Peyer's patch (tissue), 4 donors: ENCODE measurements around the gene CREBL2. TPM values are rescaled to one million over a fixed set of nuclear protein-coding genes. Genes with fewer than 3 reads are reported as not detected.
"Not testable (repeated sequence)": the region's sequence is repeated elsewhere in the genome, so short reads cannot be mapped to it uniquely, and the experiment has no call there.

Experiments
- DNase-seq, 3 donors: peaks; one replicate each; pipeline ENCODE4 v3.0.0-alpha.2; 2017 to 2019
- H3K27ac ChIP-seq, 4 donors: fragments of 200-600 bp; sonication (generic); one replicate each; pipeline ENCODE4 v1.5.1; 2016 to 2019
- H3K27me3 ChIP-seq, 2 donors: fragments of 200-600 bp; sonication (generic); one replicate each; pipeline ENCODE4 v1.5.1; 2019
- H3K36me3 ChIP-seq, 3 donors: fragments of 200-600 bp; sonication (generic); one replicate each; pipeline ENCODE4 v1.5.1; 2016 to 2019
- H3K4me1 ChIP-seq, 4 donors: fragments of 200-600 bp; sonication (generic); one replicate each; pipeline ENCODE4 v1.5.1; 2016 to 2019
- H3K4me3 ChIP-seq, 4 donors: fragments of 200-600 bp; sonication (generic); 1 replicate in 3 of 4; 2 replicates in 1 of 4; pipeline ENCODE4 v1.5.1; 2016 to 2019; ENCODE audit warnings: mild to moderate bottlenecking in 1 of 4
- H3K9me3 ChIP-seq, 4 donors: fragments of 200-600 bp; sonication (generic); one replicate each; pipeline ENCODE4 v1.5.1; 2016 to 2019; ENCODE audit warnings: mild to moderate bottlenecking in 1 of 4
- POLR2A ChIP-seq, 2 donors: fragments of 450-650 bp; IDR thresholded peaks; one replicate each; pipeline ENCODE4 v1.5.1; 2017; ENCODE audit warnings: antibody characterized with exemption in 2 of 2, mild to moderate bottlenecking in 2 of 2, moderate library complexity in 2 of 2
- total RNA-seq, 4 donors: library from RNA; depleted of rRNA; stranded (reverse); fragments of >200 nt; gene quantifications; one replicate each; pipeline ENCODE4 v1.1.0, GENCODE V29; 2016
- TF ChIP-seq, protein P1 (sequence below), 6 experiments: fragments of 450-650 bp in 4 of 6; fragments of 200-600 bp in 2 of 6; sonication (generic) in 1 of 6; IDR thresholded peaks; one replicate each; pipeline ENCODE4 v1.5.1; 2017 to 2019; ENCODE audit warnings: antibody characterized with exemption in 6 of 6, mild to moderate bottlenecking in 3 of 6, moderate library complexity in 1 of 6

The CREBL2 gene
- total RNA-seq, 4 donors from 2014 or later, result 23.1 to 33.0 (median 27.6) TPM

DNA sequence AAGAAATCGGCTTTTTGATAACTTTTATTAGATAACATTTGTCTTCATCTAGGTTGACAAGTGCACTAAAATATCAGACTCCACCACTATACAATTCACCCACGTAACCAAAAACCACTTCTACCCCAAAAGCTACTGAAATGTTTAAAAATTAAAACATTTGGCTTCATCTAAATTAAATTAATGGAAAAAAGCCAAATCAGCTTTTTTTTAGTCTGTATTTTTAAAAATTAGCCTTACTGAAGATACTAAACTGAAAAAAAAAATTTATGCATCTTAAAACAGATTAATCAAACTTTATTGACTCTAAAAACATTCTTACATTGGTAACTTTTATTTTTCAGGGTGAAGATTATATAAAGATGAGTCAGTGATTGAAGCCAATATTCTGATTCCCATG is 30.0 kb downstream of the CREBL2 start:
- no peak for DNase-seq
- Histone ChIP-seq H3K27me3 (no peaks in the 10 kb centered on the region), H3K36me3 (peaks cover 0 to 58% (median 0%) of the 10 kb centered on the region in 3 donors), H3K4me1 (no peaks in the 10 kb centered on the region), H3K9me3 (peaks cover 0 to 10% (median 0%) of the 10 kb centered on the region in 4 donors), H3K27ac (no peak overlapping the region), H3K4me3 (no peak overlapping the region)
- TF ChIP-seq, protein P1, sequence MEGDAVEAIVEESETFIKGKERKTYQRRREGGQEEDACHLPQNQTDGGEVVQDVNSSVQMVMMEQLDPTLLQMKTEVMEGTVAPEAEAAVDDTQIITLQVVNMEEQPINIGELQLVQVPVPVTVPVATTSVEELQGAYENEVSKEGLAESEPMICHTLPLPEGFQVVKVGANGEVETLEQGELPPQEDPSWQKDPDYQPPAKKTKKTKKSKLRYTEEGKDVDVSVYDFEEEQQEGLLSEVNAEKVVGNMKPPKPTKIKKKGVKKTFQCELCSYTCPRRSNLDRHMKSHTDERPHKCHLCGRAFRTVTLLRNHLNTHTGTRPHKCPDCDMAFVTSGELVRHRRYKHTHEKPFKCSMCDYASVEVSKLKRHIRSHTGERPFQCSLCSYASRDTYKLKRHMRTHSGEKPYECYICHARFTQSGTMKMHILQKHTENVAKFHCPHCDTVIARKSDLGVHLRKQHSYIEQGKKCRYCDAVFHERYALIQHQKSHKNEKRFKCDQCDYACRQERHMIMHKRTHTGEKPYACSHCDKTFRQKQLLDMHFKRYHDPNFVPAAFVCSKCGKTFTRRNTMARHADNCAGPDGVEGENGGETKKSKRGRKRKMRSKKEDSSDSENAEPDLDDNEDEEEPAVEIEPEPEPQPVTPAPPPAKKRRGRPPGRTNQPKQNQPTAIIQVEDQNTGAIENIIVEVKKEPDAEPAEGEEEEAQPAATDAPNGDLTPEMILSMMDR (IDR thresholded peaks at IDR 0.05), result no peak
- TF ChIP-seq POLR2A (IDR thresholded peaks at IDR 0.05), result no peak

DNA sequence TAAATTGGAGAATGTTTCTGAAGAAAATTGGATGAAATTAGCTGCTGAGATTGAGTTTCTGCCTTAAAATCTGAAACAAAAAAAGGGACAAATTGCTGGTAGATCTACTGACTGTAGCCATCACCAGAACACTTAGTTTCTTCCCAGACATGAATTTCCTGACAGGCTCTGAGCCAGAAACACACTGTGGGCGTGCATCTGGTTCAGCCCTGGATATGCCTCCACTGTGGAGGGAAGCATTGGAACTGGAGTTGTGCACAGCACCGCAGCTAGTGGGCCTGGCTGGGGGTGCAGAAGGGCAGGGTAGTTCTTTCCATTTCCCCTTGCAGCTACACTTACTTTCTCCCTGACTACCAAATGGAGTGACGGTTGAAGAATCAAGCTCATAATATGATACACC is 31.2 kb downstream of the CREBL2 start:
- TF ChIP-seq, protein P1 (IDR thresholded peaks at IDR 0.05), result no peak
- no peak for TF ChIP-seq POLR2A (IDR thresholded peaks at IDR 0.05)
- DNase-seq, result no peak
- Histone ChIP-seq H3K27me3 (no peaks in the 10 kb centered on the region), H3K27ac (no peak overlapping the region), H3K36me3 (peaks cover 0 to 45% (median 0%) of the 10 kb centered on the region in 3 donors), H3K9me3 (peaks cover 0 to 13% (median 0%) of the 10 kb centered on the region in 4 donors), H3K4me3 (no peak overlapping the region), H3K4me1 (no peaks in the 10 kb centered on the region)

DNA sequence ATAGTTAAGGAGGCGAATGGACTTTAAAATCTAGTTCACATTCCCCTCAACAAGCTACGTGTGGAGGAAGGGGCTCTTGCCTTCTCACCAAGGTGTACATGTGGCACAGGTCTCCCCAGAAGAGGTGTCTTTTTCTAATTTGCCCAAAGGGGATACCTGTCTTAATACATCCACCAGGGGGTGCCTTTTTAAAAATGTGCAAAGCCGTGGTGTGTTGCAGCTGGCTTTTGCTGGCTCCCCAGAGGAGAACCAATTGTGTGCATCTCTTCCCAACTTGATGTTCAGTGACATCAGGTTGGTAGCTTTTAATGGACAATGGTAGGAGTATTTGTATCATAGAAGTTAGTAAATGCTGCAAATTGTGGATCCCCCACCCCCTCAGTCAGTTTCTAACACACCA is 33.8 kb downstream of the CREBL2 start:
- no peaks in the 10 kb centered on the region for H3K4me1 ChIP-seq
- DNase-seq, result peak in 2 of 3 donors; percentile 35 to 60

DNA sequence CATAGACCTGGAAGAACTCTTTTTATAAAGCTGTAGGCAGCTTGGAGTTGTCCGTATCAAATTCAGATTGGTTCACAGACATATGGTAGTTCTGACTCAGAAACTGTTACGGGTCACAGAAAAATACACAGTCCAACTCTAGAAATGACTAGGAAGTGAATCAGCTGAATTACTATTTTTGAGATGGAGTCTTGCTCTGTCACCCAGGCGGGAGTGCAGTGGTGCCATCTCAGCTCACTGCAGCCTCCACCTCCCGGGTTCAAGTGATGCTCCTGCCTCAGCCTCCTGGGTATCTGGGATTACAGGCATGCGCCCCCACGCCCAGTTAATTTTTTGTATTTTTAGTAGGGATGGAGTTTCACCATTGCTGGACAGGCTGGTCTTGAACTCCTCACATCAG is 34.3 kb downstream of the CREBL2 start:
- not testable (repeated sequence) for H3K4me1 ChIP-seq, DNase-seq, H3K4me3 ChIP-seq, H3K27ac ChIP-seq, H3K27me3 ChIP-seq
- H3K36me3 ChIP-seq, result peaks cover 0 to 22% (median 0%) of the 10 kb centered on the region in 3 donors
- peaks cover 0 to 23% (median 9%) of the 10 kb centered on the region in 4 donors for H3K9me3 ChIP-seq

More for the DNA sequence above, 33.8 kb downstream of the CREBL2 start:
- Histone ChIP-seq H3K36me3 (peaks cover 0 to 22% (median 0%) of the 10 kb centered on the region in 3 donors), H3K9me3 (peaks cover 0 to 23% (median 9%) of the 10 kb centered on the region in 4 donors), H3K27ac (no peak overlapping the region), H3K4me3 (no peak overlapping the region), H3K27me3 (no peaks in the 10 kb centered on the region)
- no peak for TF ChIP-seq POLR2A (IDR thresholded peaks at IDR 0.05)
- TF ChIP-seq, protein P1 (IDR thresholded peaks at IDR 0.05), result peak; percentile 46 to 61 (median 50)

DNA sequence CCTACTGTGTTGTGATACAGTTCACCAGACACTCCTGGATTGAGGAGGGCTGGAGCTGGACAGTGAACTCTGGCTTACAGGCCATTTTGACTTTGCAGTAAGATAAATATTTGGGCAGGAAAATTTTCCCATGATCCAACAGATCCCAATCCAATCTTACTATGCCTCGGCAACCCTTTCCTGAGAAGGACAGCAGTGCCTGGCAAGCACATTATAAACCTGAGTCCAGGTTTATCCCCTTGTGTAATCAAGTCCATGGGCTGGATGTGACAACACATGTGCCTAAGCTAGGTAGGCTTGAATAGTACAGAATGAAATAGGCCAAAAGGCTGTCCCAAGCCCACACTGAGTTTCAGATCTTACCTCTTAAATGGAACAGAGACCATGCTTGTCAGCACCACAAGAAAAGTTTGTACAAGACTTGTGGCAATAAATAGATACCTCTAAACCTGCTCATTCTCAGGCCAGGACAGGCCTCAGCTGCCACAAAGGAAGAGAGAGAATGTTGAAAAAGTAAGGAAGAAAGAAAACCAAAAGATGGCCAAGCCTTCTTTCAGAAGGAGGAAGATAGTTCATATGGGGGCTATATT is 34.9 kb downstream of the CREBL2 start:
- Histone ChIP-seq H3K9me3 (peaks cover 0 to 23% (median 9%) of the 10 kb centered on the region in 4 donors), H3K27ac (no peak overlapping the region), H3K27me3 (no peaks in the 10 kb centered on the region), H3K4me3 (no peak overlapping the region), H3K36me3 (peaks cover 0 to 22% (median 0%) of the 10 kb centered on the region in 3 donors), H3K4me1 (no peaks in the 10 kb centered on the region)
- DNase-seq, result no peak
- TF ChIP-seq, protein P1 (IDR thresholded peaks at IDR 0.05), result no peak
- TF ChIP-seq POLR2A (IDR thresholded peaks at IDR 0.05), result no peak

DNA sequence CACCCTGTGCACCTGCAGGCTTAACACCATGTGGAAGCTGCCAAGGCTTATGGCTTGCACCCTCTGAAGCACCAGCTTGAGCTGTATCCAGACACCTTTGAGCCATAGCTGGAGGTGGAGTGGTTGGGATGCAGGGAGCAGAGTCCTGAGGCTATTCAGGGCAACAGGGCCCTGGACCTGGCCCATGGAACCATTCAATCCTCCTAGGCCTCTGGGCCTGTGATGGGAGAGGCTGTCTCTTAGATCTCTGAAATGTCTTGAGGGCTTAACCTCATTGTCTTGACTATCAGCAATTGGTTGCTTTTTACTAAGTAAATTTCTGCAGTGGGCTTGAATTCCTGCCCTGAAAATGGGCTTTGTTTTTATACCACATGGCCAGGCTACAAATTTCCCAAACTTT is 36.6 kb downstream of the CREBL2 start:
- H3K36me3 ChIP-seq, result peaks cover 0 to 5% (median 0%) of the 10 kb centered on the region in 3 donors
- TF ChIP-seq, protein P1 (IDR thresholded peaks at IDR 0.05), result no peak
- no peak for TF ChIP-seq POLR2A (IDR thresholded peaks at IDR 0.05)

More for the DNA sequence above, 36.6 kb downstream of the CREBL2 start:
- no peaks in the 10 kb centered on the region for H3K4me1 ChIP-seq
- no peak overlapping the region for H3K27ac ChIP-seq
- no peak for DNase-seq
- H3K4me3 ChIP-seq, result no peak overlapping the region
- H3K27me3 ChIP-seq, result no peaks in the 10 kb centered on the region
- H3K9me3 ChIP-seq, result peaks cover 0 to 23% (median 9%) of the 10 kb centered on the region in 4 donors
